Activated CD8-positive, alpha-beta T cell treated with anti-CD3 and anti-CD28 coated beads, Interleukin-2, amount 10 ng/mL, durations not matched to agents 7 days and 5 days (primary cell): Measurements from ENCODE around the gene NDRG4. TPM values are rescaled to one million over a fixed set of nuclear protein-coding genes. Genes with fewer than 3 reads are reported as not detected.

ENCODE experiments used
- ATAC-seq: fragments of 150-1000 bp; cut with Tn5 transposase; one replicate; pipeline ENCODE4 v1.10.0; 2021; ENCODE audit warnings: moderate library complexity
- CTCF ChIA-PET: fragments of 350-600 bp; sonication (Branson Sonifier 250); formaldehyde crosslinking; loops from one replicate; lab custom pipeline; 2021; ENCODE audit warnings: antibody characterized with exemption; lab: Charles Lee
- POLR2A ChIA-PET: fragments of 350-600 bp; sonication (Branson Sonifier 250); formaldehyde crosslinking; loops from one replicate; lab custom pipeline; 2021; ENCODE audit warnings: antibody characterized with exemption; lab: Charles Lee
- DNase-seq: peaks from one replicate; pipeline ENCODE4 v3.0.0-alpha.2; 2020
- H3K27ac Mint-ChIP-seq: one replicate; pipeline ENCODE4 v1.8.0; 2021; ENCODE audit warnings: mild to moderate bottlenecking, mixed read lengths
- H3K27me3 Mint-ChIP-seq: one replicate; pipeline ENCODE4 v1.8.0; 2021; ENCODE audit warnings: low read depth, mixed read lengths
- H3K36me3 Mint-ChIP-seq: one replicate; pipeline ENCODE4 v1.8.0; 2021; ENCODE audit warnings: low read depth, mixed read lengths
- H3K4me1 Mint-ChIP-seq: one replicate; pipeline ENCODE4 v1.8.0; 2021; ENCODE audit warnings: low read depth, mixed read lengths
- H3K4me3 Mint-ChIP-seq: one replicate; pipeline ENCODE4 v1.8.0; 2021; ENCODE audit warnings: mild to moderate bottlenecking, mixed read lengths
- H3K9me3 Mint-ChIP-seq: one replicate; pipeline ENCODE4 v1.8.0; 2022; ENCODE audit warnings: mixed read lengths; ENCODE audit not compliant: insufficient read depth
- total RNA-seq, 2 experiments: library from RNA; stranded (reverse); gene quantifications; one replicate each; pipeline ENCODE4 v1.2.3, GENCODE V29; 2021

The NDRG4 gene
- total RNA-seq, 2 experiments from 2014 or later: not detected

GRCh38 chr16:58460219-58460610 lies 39.7 kb upstream of the NDRG4 start:
- POLR2A ChIA-PET: no interaction called here
- Mint-ChIP-seq H3K27me3 (peaks cover 40% of the 10 kb centered on the region), H3K9me3 (no peaks in the 10 kb centered on the region), H3K36me3 (no peaks in the 10 kb centered on the region), H3K4me1 (peaks cover 7% of the 10 kb centered on the region), H3K27ac (no peak overlapping the region), H3K4me3 (no peak overlapping the region)
- DNase-seq (no peak), ATAC-seq (no peak)
- CTCF ChIA-PET: no interaction called here

- ATAC-seq: no peak
- DNase-seq: no peak
- H3K9me3 Mint-ChIP-seq: no peaks in the 10 kb centered on the region
- ChIA-PET CTCF (no interaction called here), POLR2A (interaction anchor here (0.7 kb wide), 1 partner anchor 36 kb away, joined by 3 read pairs; no protein-coding TSS in a partner anchor)
- no peak overlapping the region for H3K27ac Mint-ChIP-seq
- H3K4me1 Mint-ChIP-seq: peaks cover 7% of the 10 kb centered on the region
- H3K27me3 Mint-ChIP-seq: peaks cover 43% of the 10 kb centered on the region
- H3K4me3 Mint-ChIP-seq: no peak overlapping the region
- no peaks in the 10 kb centered on the region for H3K36me3 Mint-ChIP-seq
Observed at GRCh38 chr16:58461056-58461455, 38.9 kb upstream of the NDRG4 start.

GRCh38 chr16:58461640-58462039 lies 38.3 kb upstream of the NDRG4 start:
- H3K9me3 Mint-ChIP-seq: no peaks in the 10 kb centered on the region
- POLR2A ChIA-PET: no interaction called here
- peaks cover 46% of the 10 kb centered on the region for H3K27me3 Mint-ChIP-seq
- no peak for DNase-seq
- no peaks in the 10 kb centered on the region for H3K36me3 Mint-ChIP-seq
- H3K4me1 Mint-ChIP-seq: peaks cover 7% of the 10 kb centered on the region
- no peak for ATAC-seq
- no peak overlapping the region for H3K4me3 Mint-ChIP-seq
- H3K27ac Mint-ChIP-seq: no peak overlapping the region
- CTCF ChIA-PET: no interaction called here

GRCh38 chr16:58462089-58462488 lies 37.9 kb upstream of the NDRG4 start:
- H3K4me1 Mint-ChIP-seq: peaks cover 7% of the 10 kb centered on the region
- POLR2A ChIA-PET: no interaction called here
- CTCF ChIA-PET: no interaction called here
- no peak overlapping the region for H3K4me3 Mint-ChIP-seq
- H3K9me3 Mint-ChIP-seq: no peaks in the 10 kb centered on the region
- no peak for ATAC-seq
- peaks cover 49% of the 10 kb centered on the region for H3K27me3 Mint-ChIP-seq
- no peak overlapping the region for H3K27ac Mint-ChIP-seq
- H3K36me3 Mint-ChIP-seq: no peaks in the 10 kb centered on the region
- DNase-seq: no peak

- no peaks in the 10 kb centered on the region for H3K36me3 Mint-ChIP-seq
- H3K27ac Mint-ChIP-seq: no peak overlapping the region
- peaks cover 7% of the 10 kb centered on the region for H3K4me1 Mint-ChIP-seq
- ChIA-PET CTCF (no interaction called here), POLR2A (no interaction called here)
- DNase-seq (no peak), ATAC-seq (no peak)
- no peak overlapping the region for H3K4me3 Mint-ChIP-seq
- H3K27me3 Mint-ChIP-seq: peaks cover 51% of the 10 kb centered on the region
- H3K9me3 Mint-ChIP-seq: no peaks in the 10 kb centered on the region
Observed at GRCh38 chr16:58462499-58462996, 37.4 kb upstream of the NDRG4 start.

DNA sequence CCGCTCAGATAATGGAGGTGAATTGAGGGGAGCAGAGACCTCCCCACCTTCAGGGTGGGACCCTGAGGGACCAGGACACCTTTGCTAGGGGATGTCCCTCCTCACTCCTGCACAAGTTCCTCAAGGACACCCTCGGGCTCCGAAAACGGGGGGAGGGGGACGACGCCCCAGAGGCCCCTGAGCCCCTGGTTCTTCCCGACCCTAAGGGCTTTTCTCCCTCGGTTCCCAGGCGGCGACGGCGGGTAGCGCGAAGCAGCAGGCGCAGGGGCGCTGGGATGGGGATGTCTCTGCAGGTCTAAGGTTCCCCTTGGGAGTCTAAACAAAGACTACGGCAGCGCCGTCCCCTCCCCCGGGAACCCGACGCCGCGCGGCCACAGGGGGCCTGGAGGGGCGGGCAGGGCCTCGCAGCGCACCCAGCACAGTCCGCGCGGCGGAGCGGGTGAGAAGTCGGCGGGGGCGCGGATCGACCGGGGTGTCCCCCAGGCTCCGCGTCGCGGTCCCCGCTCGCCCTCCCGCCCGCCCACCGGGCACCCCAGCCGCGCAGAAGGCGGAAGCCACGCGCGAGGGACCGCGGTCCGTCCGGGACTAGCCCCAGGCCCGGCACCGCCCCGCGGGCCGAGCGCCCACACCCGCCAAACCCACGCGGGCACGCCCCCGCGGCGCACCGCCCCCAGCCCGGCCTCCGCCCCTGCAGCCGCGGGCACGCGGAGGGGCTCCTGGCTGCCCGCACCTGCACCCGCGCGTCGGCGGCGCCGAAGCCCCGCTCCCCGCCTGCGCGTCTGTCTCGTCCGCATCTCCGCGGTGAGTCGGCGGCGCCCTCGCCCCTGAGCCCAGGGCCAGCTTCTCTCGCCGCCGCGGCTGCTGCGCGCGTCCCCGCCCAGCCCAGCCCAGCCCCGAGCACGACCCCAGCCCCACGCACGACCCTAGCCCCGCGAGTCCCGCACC lies 36.7 kb upstream of the NDRG4 start:
- H3K4me3 Mint-ChIP-seq: no peak overlapping the region
- H3K9me3 Mint-ChIP-seq: no peaks in the 10 kb centered on the region
- ATAC-seq (peak; percentile 43), DNase-seq (no peak)
- H3K36me3 Mint-ChIP-seq: no peaks in the 10 kb centered on the region
- H3K4me1 Mint-ChIP-seq: peaks cover 7% of the 10 kb centered on the region
- H3K27me3 Mint-ChIP-seq: peaks cover 51% of the 10 kb centered on the region
- POLR2A ChIA-PET: no interaction called here
- CTCF ChIA-PET: no interaction called here
- no peak overlapping the region for H3K27ac Mint-ChIP-seq

DNA sequence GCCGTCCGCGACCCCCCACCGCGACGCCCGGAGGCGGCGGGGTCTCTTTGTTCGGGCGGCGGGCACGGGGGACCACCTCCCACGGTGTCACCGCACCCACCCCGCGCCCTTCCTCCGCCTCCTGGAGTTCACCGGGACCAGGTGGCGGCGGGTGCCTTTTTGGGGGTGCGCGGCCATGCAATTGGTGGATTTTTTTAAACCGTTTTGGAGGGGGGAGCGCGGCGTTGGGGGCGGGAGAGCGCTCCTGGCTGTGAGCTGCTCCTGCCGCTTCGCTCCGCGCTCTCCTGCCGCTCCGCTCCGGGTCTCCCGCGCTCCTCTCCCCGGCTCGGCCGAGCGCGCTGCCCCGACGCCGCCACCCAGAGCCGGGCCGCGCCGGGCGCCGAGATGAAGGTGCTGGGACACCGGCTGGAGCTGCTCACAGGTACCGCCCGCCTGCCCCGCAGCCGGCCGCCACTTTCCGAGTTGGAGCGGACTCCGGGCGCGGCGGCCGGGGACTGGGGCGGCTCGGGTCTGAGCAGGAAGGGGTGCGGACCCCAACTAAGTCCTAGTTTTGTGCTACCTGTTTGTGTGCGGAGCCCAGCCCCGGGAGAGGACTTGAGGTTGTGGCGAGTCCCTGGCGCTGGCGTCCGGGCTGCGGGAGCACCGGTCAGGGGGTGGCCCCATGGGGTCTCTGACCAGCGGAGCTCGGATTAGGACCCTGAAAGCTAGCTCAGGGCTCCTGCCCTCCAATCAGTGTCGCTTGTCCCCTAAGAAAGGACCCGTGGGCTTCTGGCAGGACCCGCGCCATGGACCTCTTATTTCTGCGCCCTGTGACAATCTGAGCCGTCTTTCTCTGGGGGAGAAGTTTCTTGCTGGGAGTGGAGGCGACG lies 35.7 kb upstream of the NDRG4 start:
- Mint-ChIP-seq H3K36me3 (no peaks in the 10 kb centered on the region), H3K4me1 (peaks cover 7% of the 10 kb centered on the region), H3K27me3 (peaks cover 52% of the 10 kb centered on the region), H3K9me3 (no peaks in the 10 kb centered on the region), H3K27ac (no peak overlapping the region), H3K4me3 (peak overlapping the region; percentile 36)
- POLR2A ChIA-PET: no interaction called here
- CTCF ChIA-PET: no interaction called here
- DNase-seq: no peak
- ATAC-seq: peak; percentile 42

GRCh38 chr16:58464916-58465731 lies 34.8 kb upstream of the NDRG4 start:
- CTCF ChIA-PET: no interaction called here
- DNase-seq: no peak
- H3K36me3 Mint-ChIP-seq: no peaks in the 10 kb centered on the region

DNA sequence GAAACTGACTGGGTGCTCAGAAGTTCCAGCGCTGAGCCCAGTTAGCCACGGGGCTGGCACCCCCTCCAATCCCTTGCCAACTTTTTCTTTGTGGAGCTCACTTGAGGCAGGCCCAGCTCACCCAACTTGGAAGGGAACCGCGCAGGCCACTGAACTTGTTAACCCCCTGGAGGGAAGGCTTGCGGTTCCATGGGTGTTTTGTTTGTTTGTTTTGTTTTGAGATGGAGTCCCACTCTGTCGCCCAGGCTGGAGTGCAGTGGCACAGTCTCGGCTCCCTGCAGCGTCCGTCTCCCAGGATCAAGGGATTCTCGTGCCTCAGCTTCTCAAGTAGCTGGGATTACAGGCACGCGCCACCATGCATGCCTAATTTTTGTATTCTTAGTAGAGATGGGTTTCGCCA lies 34.1 kb upstream of the NDRG4 start:
- H3K9me3 Mint-ChIP-seq: no peaks in the 10 kb centered on the region
- ATAC-seq (no peak), DNase-seq (no peak)
- peaks cover 6% of the 10 kb centered on the region for H3K4me1 Mint-ChIP-seq
- H3K36me3 Mint-ChIP-seq: no peaks in the 10 kb centered on the region
- CTCF ChIA-PET: interaction anchor here (1.0 kb wide), 1 partner anchor 130 kb away, joined by 3 read pairs; no protein-coding TSS in a partner anchor
- H3K27ac Mint-ChIP-seq: no peak overlapping the region
- POLR2A ChIA-PET: interaction anchor here (0.8 kb wide), 1 partner anchor 10 kb away, joined by 3 read pairs; no protein-coding TSS in a partner anchor
- H3K4me3 Mint-ChIP-seq: no peak overlapping the region
- peaks cover 51% of the 10 kb centered on the region for H3K27me3 Mint-ChIP-seq

More at GRCh38 chr16:58464916-58465731, 34.8 kb upstream of the NDRG4 start:
- H3K4me1 Mint-ChIP-seq: peaks cover 6% of the 10 kb centered on the region
- ATAC-seq: no peak
- H3K27ac Mint-ChIP-seq: no peak overlapping the region
- H3K4me3 Mint-ChIP-seq: peak overlapping the region; percentile 36
- POLR2A ChIA-PET: interaction anchor here (0.8 kb wide), 1 partner anchor 9 kb away, joined by 3 read pairs; no protein-coding TSS in a partner anchor
- peaks cover 52% of the 10 kb centered on the region for H3K27me3 Mint-ChIP-seq
- H3K9me3 Mint-ChIP-seq: no peaks in the 10 kb centered on the region

DNA sequence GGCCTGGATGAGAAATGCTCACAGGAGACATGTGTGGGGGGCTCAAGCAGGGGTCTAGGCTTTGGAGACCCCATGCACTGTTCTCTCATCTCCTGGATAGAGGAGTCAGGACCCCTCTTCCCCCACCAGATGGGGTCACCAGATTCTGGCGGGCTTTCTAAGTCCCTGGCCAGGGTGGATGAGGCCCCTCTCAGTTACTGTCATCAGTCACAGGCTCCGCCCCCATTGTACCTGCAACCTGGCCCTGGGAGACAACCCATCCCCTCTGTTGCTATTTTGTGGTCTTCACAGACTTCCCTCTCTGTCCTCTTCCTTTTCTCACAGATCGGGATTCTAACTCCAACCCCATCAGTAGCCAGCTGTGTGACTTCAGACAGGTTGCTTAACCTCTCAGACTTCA lies 33.5 kb upstream of the NDRG4 start:
- Mint-ChIP-seq H3K36me3 (no peaks in the 10 kb centered on the region), H3K4me1 (peaks cover 6% of the 10 kb centered on the region), H3K27me3 (peaks cover 47% of the 10 kb centered on the region), H3K27ac (no peak overlapping the region), H3K9me3 (no peaks in the 10 kb centered on the region), H3K4me3 (no peak overlapping the region)
- POLR2A ChIA-PET: no interaction called here
- CTCF ChIA-PET: interaction anchor here (1.0 kb wide), 1 partner anchor 130 kb away, joined by 3 read pairs; no protein-coding TSS in a partner anchor
- DNase-seq (no peak), ATAC-seq (no peak)

GRCh38 chr16:58467905-58468304 lies 32.0 kb upstream of the NDRG4 start:
- Mint-ChIP-seq H3K27me3 (peaks cover 35% of the 10 kb centered on the region), H3K4me1 (peaks cover 3% of the 10 kb centered on the region), H3K27ac (no peak overlapping the region), H3K9me3 (no peaks in the 10 kb centered on the region), H3K4me3 (no peak overlapping the region), H3K36me3 (no peaks in the 10 kb centered on the region)
- ChIA-PET CTCF (interaction anchor here (1.1 kb wide), 1 partner anchor 130 kb away, joined by 3 read pairs; no protein-coding TSS in a partner anchor), POLR2A (no interaction called here)
- DNase-seq (no peak), ATAC-seq (no peak)
